ENCODE measurements around the gene PPOX. TPM values are rescaled to one million over a fixed set of nuclear protein-coding genes. Genes with fewer than 3 reads are reported as not detected.

PPOX gene
- polyA plus RNA-seq, 1 of the 3 experiments (the other 2 are of a cell fraction), result 30.7 TPM

GRCh38 chr1:161215076-161215475, 48.9 kb downstream of the PPOX start, which contains the start of gene FCER1G:
TSS of gene FCER1G (plus strand) at chr1:161215295. CDS start at chr1:161215322, 27 bp downstream.
- peaks cover 38 to 44% of the 10 kb centered on the region in 2 experiments for H3K36me3 ChIP-seq (replicated peaks in 1 of 2; ENCODE audit: control insufficient read depth in 1 of 2, insufficient read depth in 2 of 2, low read length in 1 of 2)
- WGBS (ENCODE audit: low lambda C conversion rate), result 99% methylated on average over 10 of the region's 10 CpGs
- H3K4me2 ChIP-seq, result no peak within 1 kb of the TSS
- H3K9ac ChIP-seq, result no peak within 1 kb of the TSS
- H3K9me2 ChIP-seq, result no peaks in the 10 kb centered on the region
- no peaks in the 10 kb centered on the region for H3K27me3 ChIP-seq (ENCODE audit: insufficient read depth)
- H2AFZ ChIP-seq (ENCODE audit: low read depth), result no peak within 1 kb of the TSS
- DNase-seq, result no peak
- H3K9me3 ChIP-seq, result no peaks in the 10 kb centered on the region
- 0 out of 2 replicates have a peak, but pooled peaks cover 4% of the 10 kb centered on the region for H3K79me2 ChIP-seq (ENCODE audit: insufficient read depth)
- H3K27ac ChIP-seq (ENCODE audit: low read depth in 2 of 2, low read length in 1 of 2), result no peak within 1 kb of the TSS
- no peak within 1 kb of the TSS for H3K4me3 ChIP-seq (ENCODE audit: low read depth in 2 of 2, low read length in 1 of 2)
- H3F3A ChIP-seq (replicated peaks; ENCODE audit: insufficient read depth), result no peaks in the 10 kb centered on the region
- ChIA-PET CTCF (interaction anchor here (1.2 to 6.0 kb wide), 4 partner anchors 11 to 167 kb away, joined by 5 to 32 read pairs (median 6); partner anchors contain the start of gene TOMM40L), POLR2A (interaction anchor here (1.1 kb wide), 1 partner anchor 13 kb away, joined by 4 read pairs; the partner anchor contains the start of gene NDUFS2)
- no peaks in the 10 kb centered on the region; a peak in 1 of 4 replicates for H3K4me1 ChIP-seq (ENCODE audit: control insufficient read depth in 1 of 2, insufficient read depth in 2 of 2, low read depth in 1 of 2, low read length in 1 of 2)
- TF ChIP-seq JUND (IDR thresholded peaks at IDR 0.05) (no peak), EZH2phosphoT487 (IDR thresholded peaks at IDR 0.05; ENCODE audit: borderline replicate concordance, low read depth) (no peak), POLR2AphosphoS5 (IDR thresholded peaks at IDR 0.05; ENCODE audit: low read depth, low read length) (no peak; the same call in 1 of the 2 replicates), EP300 (IDR thresholded peaks at IDR 0.05; ENCODE audit: borderline replicate concordance in 1 of 2, low read depth in 1 of 2, low read length in 1 of 2) (no peak), SIN3A (IDR thresholded peaks at IDR 0.05; ENCODE audit: borderline replicate concordance, low read depth, low read length) (no peak), YY1 (IDR thresholded peaks at IDR 0.05; ENCODE audit: low read depth) (no peak), REST (IDR thresholded peaks at IDR 0.05; ENCODE audit: low read depth, low read length) (no peak), SMC3 (IDR thresholded peaks at IDR 0.05; ENCODE audit: low read depth, low read length) (no peak), FOSL2 (IDR thresholded peaks at IDR 0.05; ENCODE audit: borderline replicate concordance, low read depth) (no peak), CTCF (IDR thresholded peaks at IDR 0.05) (no peak), MXI1 (IDR thresholded peaks at IDR 0.05; ENCODE audit: low read depth, low read length) (no peak), FOXM1 (IDR thresholded peaks at IDR 0.05; ENCODE audit: low read depth) (no peak), CHD2 (IDR thresholded peaks at IDR 0.05; ENCODE audit: low read length, partially characterized antibody) (no peak), RXRA (IDR thresholded peaks at IDR 0.05; ENCODE audit: borderline replicate concordance, low read depth) (no peak), IRF3 (IDR thresholded peaks at IDR 0.05; ENCODE audit: low read depth, low read length) (no peak), PBX3 (IDR thresholded peaks at IDR 0.05) (no peak), MEF2A (IDR thresholded peaks at IDR 0.05; ENCODE audit: borderline replicate concordance, low read depth) (no peak), TCF12 (IDR thresholded peaks at IDR 0.05) (no peak)
- TF ChIP-seq, protein P1, sequence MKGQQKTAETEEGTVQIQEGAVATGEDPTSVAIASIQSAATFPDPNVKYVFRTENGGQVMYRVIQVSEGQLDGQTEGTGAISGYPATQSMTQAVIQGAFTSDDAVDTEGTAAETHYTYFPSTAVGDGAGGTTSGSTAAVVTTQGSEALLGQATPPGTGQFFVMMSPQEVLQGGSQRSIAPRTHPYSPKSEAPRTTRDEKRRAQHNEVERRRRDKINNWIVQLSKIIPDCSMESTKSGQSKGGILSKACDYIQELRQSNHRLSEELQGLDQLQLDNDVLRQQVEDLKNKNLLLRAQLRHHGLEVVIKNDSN (IDR thresholded peaks at IDR 0.05; ENCODE audit: borderline replicate concordance, low read depth), result no peak
- TF ChIP-seq, protein P2, sequence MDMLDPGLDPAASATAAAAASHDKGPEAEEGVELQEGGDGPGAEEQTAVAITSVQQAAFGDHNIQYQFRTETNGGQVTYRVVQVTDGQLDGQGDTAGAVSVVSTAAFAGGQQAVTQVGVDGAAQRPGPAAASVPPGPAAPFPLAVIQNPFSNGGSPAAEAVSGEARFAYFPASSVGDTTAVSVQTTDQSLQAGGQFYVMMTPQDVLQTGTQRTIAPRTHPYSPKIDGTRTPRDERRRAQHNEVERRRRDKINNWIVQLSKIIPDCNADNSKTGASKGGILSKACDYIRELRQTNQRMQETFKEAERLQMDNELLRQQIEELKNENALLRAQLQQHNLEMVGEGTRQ (IDR thresholded peaks at IDR 0.05; ENCODE audit: borderline replicate concordance, low read depth, low read length), result no peak
- no peaks in the 10 kb centered on the region for H4K20me1 ChIP-seq (ENCODE audit: insufficient read depth)
